HG03097 (cell line): ENCODE data around the gene FRMD4A.

ENCODE experiments used
- ATAC-seq: cut with Tn5 transposase; IDR thresholded peaks from one replicate; pipeline ENCODE4 v1.9.1; 2021; ENCODE audit not compliant: unreplicated experiment, low FRiP score

Gene FRMD4A

GRCh38 chr10:14195433-14195832 is 135.3 kb downstream of the FRMD4A start:
- no peak for ATAC-seq

GRCh38 chr10:14192746-14193145 is 138.0 kb downstream of the FRMD4A start:
- ATAC-seq: no peak

GRCh38 chr10:14191871-14192270 is 138.9 kb downstream of the FRMD4A start:
- no peak for ATAC-seq

GRCh38 chr10:14191407-14191806 is 139.3 kb downstream of the FRMD4A start:
- ATAC-seq: no peak

- ATAC-seq: no peak
Measured at GRCh38 chr10:14190702-14191101, 140.0 kb downstream of the FRMD4A start.

- no peak for ATAC-seq
Measured at GRCh38 chr10:14186245-14186644, 144.5 kb downstream of the FRMD4A start.

- peak; percentile 65 for ATAC-seq
Measured at GRCh38 chr10:14185316-14186045, 145.2 kb downstream of the FRMD4A start.

GRCh38 chr10:14184841-14185315 is 145.8 kb downstream of the FRMD4A start:
- peak; percentile 65 for ATAC-seq

GRCh38 chr10:14182781-14183180 is 147.9 kb downstream of the FRMD4A start:
- no peak for ATAC-seq

- ATAC-seq: no peak
Measured at GRCh38 chr10:14181567-14181936, 149.2 kb downstream of the FRMD4A start.

GRCh38 chr10:14180911-14181566 is 149.7 kb downstream of the FRMD4A start:
- ATAC-seq: no peak

GRCh38 chr10:14179251-14179650 is 151.5 kb downstream of the FRMD4A start:
- no peak for ATAC-seq

- no peak for ATAC-seq
Measured at GRCh38 chr10:14173706-14174594, 156.8 kb downstream of the FRMD4A start.

GRCh38 chr10:14173391-14173705 is 157.4 kb downstream of the FRMD4A start:
- ATAC-seq: no peak

- no peak for ATAC-seq
Measured at GRCh38 chr10:14172336-14172950, 158.3 kb downstream of the FRMD4A start.

GRCh38 chr10:14171336-14171735 is 159.4 kb downstream of the FRMD4A start:
- no peak for ATAC-seq

- no peak for ATAC-seq
Measured at GRCh38 chr10:14163377-14164086, 167.2 kb downstream of the FRMD4A start.

GRCh38 chr10:14162629-14163344 is 167.9 kb downstream of the FRMD4A start:
- no peak for ATAC-seq

- no peak for ATAC-seq
Measured at GRCh38 chr10:14162061-14162460, 168.7 kb downstream of the FRMD4A start.

- ATAC-seq: no peak
Measured at GRCh38 chr10:14160299-14160698, 170.4 kb downstream of the FRMD4A start.
